ENCODE measurements around the gene PPP6R2.

- no peak for TF ChIP-seq CTCF (IDR thresholded peaks at IDR 0.05; ENCODE audit: low read depth, low read length, poor library complexity, severe bottlenecking)
- TF ChIP-seq EZH2phosphoT487 (IDR thresholded peaks at IDR 0.05; ENCODE audit: borderline replicate concordance, low read length): no peak
These were observed 127.4 kb downstream of the PPP6R2 start for GRCh38 chr22:50470491-50470890.

All from DOHH2 (cell line).